ENCODE measurements around the gene CDH2. TPM values are rescaled to one million over a fixed set of nuclear protein-coding genes. Genes with fewer than 3 reads are reported as not detected.
"Not testable (repeated sequence)": the region's sequence is repeated elsewhere in the genome, so short reads cannot be mapped to it uniquely, and the experiment has no call there.

Gene CDH2
- polyA plus RNA-seq, 12 donors: 3.0 to 8.3 (median 5.7) TPM; not detected in 1

DNA sequence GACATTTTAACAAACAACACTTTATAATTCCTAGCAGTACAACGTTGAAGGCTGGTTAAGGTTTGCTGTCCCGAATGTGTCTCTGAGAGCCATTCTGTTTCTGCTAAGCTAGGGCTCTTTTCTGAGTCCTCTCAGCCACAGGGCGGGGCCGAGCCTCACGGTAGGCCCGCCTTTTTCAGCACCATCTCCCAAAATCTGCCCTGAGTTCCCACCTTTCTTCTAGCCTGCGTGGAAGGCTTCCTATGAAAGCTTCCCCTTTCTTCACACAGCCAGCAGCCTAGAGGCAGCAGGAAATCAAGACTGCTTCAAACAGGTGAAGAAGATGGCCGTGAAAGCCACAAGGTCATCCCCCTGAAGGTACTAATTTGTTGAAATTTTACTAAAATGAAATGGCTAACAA, 255.5 kb downstream of the CDH2 start:
- no peak for DNase-seq

DNA sequence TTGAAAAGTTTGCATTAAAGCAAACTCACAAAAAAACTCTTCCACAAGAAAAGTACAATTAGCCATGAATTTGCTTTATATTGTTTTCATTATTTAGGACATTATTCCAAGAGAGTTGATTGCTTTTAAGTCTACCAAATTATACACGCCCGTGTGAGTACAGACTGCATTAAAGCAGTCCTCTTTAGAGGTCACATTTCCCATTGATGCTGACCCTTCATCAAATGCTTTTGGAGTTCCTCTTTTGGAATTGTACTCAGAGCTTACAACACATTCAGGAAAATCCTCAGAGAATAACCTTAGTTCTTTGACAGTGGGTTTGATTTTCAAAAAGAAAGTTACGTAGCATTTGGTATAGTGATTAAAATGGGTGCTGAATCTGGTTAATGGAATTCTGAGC, 256.1 kb downstream of the CDH2 start:
- DNase-seq: no peak

DNA sequence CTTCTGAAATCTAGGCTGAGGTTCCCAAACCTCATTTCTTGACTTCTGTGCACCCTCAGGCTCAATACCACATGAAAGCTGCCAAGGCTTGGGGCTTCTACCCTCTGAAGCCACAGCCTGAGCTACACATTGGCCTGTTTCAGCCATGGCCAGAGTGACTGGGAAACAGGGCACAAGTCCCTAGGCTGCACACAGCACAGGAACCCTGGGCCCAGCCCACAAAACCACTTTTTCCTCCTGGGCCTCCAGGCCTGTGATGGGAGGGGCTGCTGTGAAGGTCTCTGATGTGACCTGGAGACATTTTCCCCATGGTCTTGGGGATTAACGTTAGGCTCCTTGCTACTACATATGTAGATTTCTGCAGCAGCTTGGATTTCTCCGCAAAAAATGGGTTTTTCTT, 270.7 kb downstream of the CDH2 start:
- DNase-seq: not testable (repeated sequence)

DNA sequence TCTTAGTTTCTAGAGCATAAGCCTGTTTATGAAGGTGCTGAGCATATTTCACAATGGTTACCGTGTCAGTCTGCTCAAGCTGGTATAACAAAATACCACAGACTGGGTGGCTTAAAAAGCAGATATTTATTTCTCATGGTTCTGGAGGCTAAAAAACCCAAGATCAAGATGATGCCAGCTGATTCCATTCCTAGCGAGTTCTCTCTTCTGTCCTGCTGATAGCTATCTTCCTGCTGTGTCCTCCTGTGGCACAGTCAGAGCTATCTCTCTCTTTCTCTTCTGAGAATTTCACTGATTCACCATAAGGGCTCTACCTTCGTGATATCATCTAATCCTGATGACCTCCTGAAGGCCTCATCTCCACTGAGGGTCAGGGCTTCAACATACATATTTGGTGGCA, 273.0 kb downstream of the CDH2 start:
- no peak for DNase-seq

DNA sequence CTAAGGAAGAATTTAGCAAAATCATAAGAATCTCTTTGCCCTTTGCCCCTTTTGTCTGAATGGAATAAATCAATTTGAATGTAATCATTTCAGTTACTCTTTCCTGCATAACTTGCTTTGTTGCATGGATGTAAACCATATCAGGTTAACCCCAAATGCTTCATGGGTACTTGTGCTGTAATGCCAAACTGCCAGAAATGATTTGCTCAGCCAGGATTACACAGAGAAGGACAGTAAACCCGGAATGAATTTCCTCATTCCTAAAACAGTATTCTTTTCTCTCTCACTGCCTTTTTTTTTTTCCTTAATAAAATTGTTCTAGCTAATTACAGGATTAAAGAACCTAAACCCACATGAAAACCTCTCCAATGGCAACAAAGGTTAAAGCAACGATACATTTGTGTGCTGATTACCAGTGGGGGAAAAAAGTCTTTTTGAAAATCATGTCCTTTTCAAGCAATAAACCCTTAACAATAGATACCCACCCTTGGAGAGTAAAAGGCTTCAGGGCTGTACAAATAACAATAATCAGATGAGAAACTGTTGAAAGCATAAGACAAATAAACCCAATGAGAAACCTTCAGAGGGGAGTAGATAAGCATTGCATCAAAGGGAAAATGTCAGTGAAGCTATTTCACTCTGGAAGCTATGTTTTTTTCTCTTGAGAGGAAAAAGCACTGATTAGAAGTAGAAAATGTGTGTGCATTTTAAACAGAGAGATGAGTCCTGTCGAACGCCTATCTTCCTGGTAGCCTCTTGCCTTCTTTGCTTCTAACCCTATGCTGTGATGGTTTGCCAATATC, 275.3 kb downstream of the CDH2 start:
- no peak for DNase-seq

Measured in muscle of arm (tissue), 12 donors.